Activated naive CD8-positive, alpha-beta T cell (primary cell): Measurements from ENCODE around the gene PYROXD2.
A peak's percentile ranks its signal among the peaks of the same experiment; 100 is the strongest.

Experiments used
- H3K27ac Mint-ChIP-seq: one replicate; pipeline ENCODE4 v1.8.0; 2021; ENCODE audit warnings: mixed read lengths
- H3K27me3 Mint-ChIP-seq: one replicate; pipeline ENCODE4 v1.8.0; 2021; ENCODE audit warnings: mixed read lengths
- H3K36me3 Mint-ChIP-seq: one replicate; pipeline ENCODE4 v1.8.0; 2021; ENCODE audit warnings: mixed read lengths
- H3K4me1 Mint-ChIP-seq: one replicate; pipeline ENCODE4 v1.8.0; 2021; ENCODE audit warnings: low read depth, mixed read lengths
- H3K4me3 Mint-ChIP-seq: one replicate; pipeline ENCODE4 v1.8.0; 2021; ENCODE audit warnings: mild to moderate bottlenecking, mixed read lengths
- H3K9me3 Mint-ChIP-seq: one replicate; pipeline ENCODE4 v1.8.0; 2021; ENCODE audit warnings: low read depth, mixed read lengths

Gene PYROXD2

DNA sequence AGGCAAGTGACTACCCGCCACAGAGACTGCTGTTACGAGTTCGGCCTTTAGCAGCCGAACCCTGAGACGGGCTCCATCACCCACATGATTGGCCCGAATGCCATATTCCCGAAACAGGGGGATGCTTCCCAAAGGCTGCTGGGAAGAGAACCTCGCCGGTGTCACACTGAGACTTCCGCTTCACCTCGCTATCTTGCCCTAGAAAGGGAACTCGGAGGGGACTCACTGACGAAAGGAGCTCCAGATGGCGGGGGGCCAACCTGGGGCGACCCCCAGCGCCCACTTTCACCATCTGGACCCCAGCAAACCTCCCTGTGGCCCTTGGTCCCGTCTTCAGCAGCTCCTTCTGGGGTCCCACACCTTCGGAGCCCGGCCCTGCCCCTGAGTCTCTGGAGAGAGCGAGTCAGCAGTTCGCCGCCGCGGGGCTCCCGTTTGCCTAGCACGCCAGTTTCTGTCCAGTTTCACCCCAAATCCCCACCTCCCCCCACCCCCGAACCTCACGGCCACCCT is 31.2 kb upstream of the PYROXD2 start:
- Mint-ChIP-seq H3K4me1 (peaks cover 45% of the 10 kb centered on the region), H3K4me3 (peak overlapping the region; percentile 92), H3K27ac (peak overlapping the region; percentile 89), H3K36me3 (peaks cover 10% of the 10 kb centered on the region), H3K27me3 (no peaks in the 10 kb centered on the region), H3K9me3 (no peaks in the 10 kb centered on the region)

DNA sequence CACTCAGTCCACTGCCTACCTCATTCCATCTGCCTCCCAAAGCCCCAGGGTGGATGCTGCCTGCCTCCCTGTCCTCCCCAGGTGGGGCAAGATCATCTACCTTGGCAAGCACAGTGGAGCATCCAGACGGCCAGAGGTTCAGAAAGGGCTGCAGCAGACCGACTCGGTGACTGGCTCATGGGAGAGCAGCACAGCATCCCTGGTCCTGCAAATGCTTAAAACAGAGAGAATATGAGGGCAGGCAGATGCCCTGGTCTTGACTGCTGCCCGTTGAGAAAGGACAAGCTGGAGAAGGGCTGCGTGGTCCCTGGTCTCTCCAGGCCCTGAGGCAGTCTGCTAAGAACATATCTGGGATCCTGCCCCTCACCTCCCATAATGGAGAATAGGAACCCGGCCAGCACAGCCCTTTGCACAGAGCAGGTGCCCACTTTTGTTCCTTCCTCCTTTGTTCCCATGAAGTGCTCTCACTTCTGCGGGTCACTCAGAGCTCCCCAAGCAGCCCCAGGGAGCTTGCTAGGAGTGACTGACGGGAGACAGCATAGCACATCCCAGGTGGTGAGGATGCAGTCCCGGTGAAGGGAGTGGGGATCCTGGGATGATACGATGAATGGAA is 30.3 kb upstream of the PYROXD2 start:
- Mint-ChIP-seq H3K4me1 (peaks cover 50% of the 10 kb centered on the region), H3K9me3 (no peaks in the 10 kb centered on the region), H3K27me3 (no peaks in the 10 kb centered on the region), H3K27ac (peak overlapping the region; percentile 89), H3K36me3 (peaks cover 11% of the 10 kb centered on the region), H3K4me3 (peak overlapping the region; percentile 92)

DNA sequence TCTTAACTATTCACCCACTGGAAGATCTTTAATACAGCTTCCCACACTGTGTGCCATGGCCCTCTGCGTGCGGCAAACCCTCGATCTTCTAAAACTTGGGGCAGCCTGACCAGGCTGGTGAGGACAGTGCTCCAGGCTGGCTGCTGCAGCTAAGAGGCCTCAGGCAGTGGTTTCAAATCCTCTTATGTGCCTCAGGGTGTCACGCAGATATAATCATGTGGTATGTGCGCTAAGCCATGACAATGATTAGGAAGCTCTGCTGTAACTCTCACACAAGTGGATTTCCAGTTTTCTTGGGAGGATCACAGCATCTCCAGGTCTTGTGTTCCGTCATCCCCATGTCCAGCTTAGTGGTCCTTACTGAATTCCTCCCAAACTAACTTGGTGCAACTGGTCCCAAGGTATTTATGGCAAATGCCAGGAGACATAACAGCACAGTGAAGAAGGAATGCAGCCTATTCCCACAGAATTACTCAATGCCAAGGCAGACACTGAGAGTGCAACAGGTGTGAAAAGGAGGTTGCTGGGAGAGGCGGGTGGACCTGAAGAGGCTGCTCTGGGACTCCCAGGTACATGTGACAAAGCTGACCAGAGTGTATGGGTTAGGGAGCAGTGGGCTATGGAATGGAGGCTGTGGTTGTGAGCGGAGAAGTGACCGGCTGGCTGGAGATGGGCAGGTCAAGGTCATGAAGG is 29.5 kb upstream of the PYROXD2 start:
- Mint-ChIP-seq H3K4me3 (peak overlapping the region; percentile 92), H3K27me3 (no peaks in the 10 kb centered on the region), H3K36me3 (peaks cover 13% of the 10 kb centered on the region), H3K4me1 (peaks cover 52% of the 10 kb centered on the region), H3K27ac (peak overlapping the region; percentile 50), H3K9me3 (no peaks in the 10 kb centered on the region)

DNA sequence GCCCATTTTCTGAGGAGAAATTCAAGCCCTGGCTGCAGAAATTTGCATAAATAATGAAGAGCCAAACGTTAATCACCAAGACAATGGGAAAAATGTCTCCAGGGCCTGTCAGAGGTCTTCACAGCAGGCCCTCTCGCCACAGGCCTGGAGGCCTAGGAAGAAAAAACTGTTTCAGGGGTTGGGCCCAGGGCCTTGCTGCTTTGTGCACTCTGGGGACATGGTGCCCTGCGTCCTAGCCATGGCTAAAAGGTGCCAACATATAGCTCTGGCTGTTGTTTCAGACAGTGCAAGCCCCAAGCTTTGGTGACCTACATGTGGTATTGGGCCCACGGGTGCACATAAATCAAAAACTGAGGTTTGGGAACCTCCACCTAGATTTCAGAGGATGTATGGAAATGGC is 23.7 kb upstream of the PYROXD2 start:
- H3K4me1 Mint-ChIP-seq, result peaks cover 32% of the 10 kb centered on the region
- H3K36me3 Mint-ChIP-seq, result peaks cover 32% of the 10 kb centered on the region
- no peaks in the 10 kb centered on the region for H3K27me3 Mint-ChIP-seq
- H3K4me3 Mint-ChIP-seq, result no peak overlapping the region
- no peak overlapping the region for H3K27ac Mint-ChIP-seq
- no peaks in the 10 kb centered on the region for H3K9me3 Mint-ChIP-seq

DNA sequence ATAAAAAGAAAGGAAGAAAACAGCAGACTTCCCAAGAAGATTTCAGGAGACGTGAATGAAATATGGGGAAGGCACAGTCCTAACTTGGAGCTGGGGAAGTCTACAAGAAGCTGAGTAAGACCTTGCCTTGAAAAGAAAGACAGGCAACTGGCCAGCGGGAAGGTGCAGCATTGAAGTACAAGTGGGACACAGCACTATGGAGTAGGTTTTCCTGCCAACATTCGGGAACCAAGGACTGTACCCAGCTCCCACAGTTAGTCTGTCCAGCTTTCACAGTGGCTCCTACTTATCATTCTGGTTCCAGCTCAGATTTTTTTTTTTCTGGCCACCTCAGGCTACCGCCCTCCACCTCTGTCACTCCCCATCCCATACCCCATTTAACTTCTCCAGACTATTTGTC is 21.7 kb upstream of the PYROXD2 start:
- Mint-ChIP-seq H3K27me3 (no peaks in the 10 kb centered on the region), H3K9me3 (peaks cover 6% of the 10 kb centered on the region), H3K27ac (no peak overlapping the region), H3K4me3 (no peak overlapping the region), H3K4me1 (peaks cover 17% of the 10 kb centered on the region), H3K36me3 (peaks cover 35% of the 10 kb centered on the region)

DNA sequence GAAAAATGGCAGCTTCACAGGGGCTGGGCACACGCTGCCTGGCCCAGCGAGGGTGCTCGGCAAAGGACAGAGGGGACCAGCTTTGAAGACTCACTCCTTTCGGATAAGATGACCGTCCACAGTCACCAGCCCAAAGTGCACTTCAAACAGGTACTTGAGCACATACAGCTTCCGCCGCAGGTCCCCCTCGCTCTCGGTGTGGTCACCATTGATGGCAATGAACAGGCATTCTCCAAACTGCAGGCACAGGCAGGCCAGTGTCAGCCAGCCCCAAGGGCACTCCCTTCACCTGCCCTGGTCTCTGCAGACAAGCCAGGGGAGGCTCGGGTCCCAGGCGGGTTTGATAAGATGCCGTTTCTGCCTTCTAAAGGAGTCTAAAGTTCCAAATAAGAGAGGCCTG is 20.2 kb upstream of the PYROXD2 start:
- H3K4me3 Mint-ChIP-seq, result no peak overlapping the region
- no peaks in the 10 kb centered on the region for H3K27me3 Mint-ChIP-seq
- H3K27ac Mint-ChIP-seq, result no peak overlapping the region
- H3K4me1 Mint-ChIP-seq, result peaks cover 8% of the 10 kb centered on the region
- H3K9me3 Mint-ChIP-seq, result peaks cover 6% of the 10 kb centered on the region
- peaks cover 37% of the 10 kb centered on the region for H3K36me3 Mint-ChIP-seq

DNA sequence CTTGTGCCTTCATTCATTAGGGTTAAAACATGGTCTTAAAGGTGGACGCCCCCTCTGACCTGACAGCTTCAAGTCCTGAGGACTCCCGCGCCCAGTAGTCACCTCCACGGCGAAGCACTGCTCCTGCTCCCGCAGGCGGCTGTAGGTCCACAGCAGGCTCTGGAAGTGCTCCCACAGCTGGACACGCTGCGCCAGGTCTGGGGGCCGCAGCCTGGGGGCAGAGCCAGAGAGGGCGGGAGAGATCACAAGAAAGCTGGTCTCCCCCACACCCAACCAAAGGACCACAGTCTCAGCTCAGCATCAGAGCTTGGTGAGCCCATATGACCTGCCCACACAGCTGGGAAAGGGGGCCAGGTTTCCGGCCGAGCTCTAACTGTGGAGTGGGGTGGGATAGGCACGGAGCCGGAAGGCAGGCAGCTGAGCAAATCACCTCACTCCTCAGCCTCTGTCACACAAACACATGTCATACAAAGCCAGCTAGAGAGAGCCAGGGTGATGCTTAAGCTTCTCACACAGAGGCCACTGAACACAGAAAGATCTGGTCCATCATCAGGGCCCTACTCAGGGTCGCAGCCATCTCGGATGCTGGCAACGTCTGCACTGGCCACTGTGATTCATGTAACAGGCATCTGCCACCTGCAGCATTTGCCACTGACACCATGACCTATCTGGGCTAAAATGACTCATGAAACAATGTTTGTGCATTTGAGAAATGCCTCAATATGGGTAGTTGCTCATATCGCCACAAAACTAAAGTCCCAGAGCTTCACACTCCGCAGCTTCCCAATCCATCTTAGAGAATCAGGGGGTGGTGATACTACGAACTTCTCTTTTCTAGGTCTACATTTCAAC is 19.1 kb upstream of the PYROXD2 start:
- H3K36me3 Mint-ChIP-seq, result peaks cover 33% of the 10 kb centered on the region
- peaks cover 6% of the 10 kb centered on the region for H3K4me1 Mint-ChIP-seq
- H3K27me3 Mint-ChIP-seq, result no peaks in the 10 kb centered on the region
- no peak overlapping the region for H3K4me3 Mint-ChIP-seq
- H3K9me3 Mint-ChIP-seq, result peaks cover 6% of the 10 kb centered on the region
- H3K27ac Mint-ChIP-seq, result no peak overlapping the region

DNA sequence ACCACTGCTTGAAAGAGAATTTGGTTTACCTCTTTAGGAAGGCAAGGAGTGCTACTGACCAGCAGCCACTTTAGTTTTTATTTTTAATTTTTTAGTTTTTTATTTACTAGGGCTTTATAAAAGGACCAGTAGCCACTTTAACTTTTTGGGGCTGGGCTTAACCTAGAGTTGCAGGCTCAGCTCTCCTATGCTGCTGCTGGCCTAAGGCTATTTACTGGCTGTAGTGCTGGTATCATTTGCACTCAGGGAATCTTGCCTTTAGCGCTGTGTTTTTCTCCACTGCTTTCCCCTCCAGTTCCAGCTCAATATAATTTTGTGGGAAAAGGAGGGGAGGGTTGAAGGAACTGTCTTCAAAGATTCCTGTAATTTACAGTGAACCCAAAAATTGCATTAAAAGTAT is 18.4 kb upstream of the PYROXD2 start:
- Mint-ChIP-seq H3K36me3 (peaks cover 33% of the 10 kb centered on the region), H3K4me3 (no peak overlapping the region), H3K4me1 (peaks cover 4% of the 10 kb centered on the region), H3K27ac (no peak overlapping the region), H3K27me3 (no peaks in the 10 kb centered on the region), H3K9me3 (peaks cover 6% of the 10 kb centered on the region)

DNA sequence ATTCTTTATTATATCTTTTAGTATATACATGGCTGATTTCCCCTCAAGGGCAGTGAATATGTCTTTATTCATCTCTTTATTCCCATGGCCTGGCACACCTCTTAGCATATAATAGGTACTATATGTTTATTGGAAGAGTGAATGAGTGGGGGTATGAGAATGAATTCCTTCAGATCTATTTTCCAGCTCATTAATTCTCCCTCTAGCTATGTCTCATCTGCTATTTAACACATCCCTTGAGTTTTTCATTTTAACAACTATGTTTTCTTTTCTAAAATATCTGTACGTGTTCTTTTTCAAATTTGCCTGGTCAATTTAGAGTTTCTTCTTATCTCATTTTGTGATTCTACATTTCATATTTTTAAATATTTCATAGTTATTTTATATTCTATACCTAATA is 17.3 kb upstream of the PYROXD2 start:
- H3K27ac Mint-ChIP-seq, result no peak overlapping the region
- no peaks in the 10 kb centered on the region for H3K27me3 Mint-ChIP-seq
- no peak overlapping the region for H3K4me3 Mint-ChIP-seq
- peaks cover 6% of the 10 kb centered on the region for H3K9me3 Mint-ChIP-seq
- peaks cover 33% of the 10 kb centered on the region for H3K36me3 Mint-ChIP-seq
- no peaks in the 10 kb centered on the region for H3K4me1 Mint-ChIP-seq

DNA sequence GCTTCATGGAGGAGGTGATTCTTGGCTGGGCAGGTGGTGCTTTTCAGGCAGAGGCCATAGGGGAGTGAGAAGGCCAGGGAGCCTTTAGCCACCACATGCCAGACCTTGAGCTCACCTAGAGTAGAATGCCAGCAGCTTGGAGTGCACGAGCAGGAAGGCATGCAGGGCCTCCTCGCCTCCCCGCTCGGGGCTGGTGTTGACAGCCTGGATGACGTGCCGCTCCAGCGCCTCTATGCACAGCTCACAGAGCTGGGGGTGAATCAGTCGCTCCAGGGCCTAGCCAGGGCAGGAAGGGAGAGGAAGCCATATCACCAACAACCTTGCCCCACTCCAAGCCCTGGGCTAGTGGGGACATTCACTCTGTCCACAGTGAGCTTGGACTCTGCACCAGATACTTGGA is 16.0 kb upstream of the PYROXD2 start:
- Mint-ChIP-seq H3K4me3 (no peak overlapping the region), H3K9me3 (peaks cover 6% of the 10 kb centered on the region), H3K27me3 (no peaks in the 10 kb centered on the region), H3K4me1 (no peaks in the 10 kb centered on the region), H3K27ac (no peak overlapping the region), H3K36me3 (peaks cover 28% of the 10 kb centered on the region)

DNA sequence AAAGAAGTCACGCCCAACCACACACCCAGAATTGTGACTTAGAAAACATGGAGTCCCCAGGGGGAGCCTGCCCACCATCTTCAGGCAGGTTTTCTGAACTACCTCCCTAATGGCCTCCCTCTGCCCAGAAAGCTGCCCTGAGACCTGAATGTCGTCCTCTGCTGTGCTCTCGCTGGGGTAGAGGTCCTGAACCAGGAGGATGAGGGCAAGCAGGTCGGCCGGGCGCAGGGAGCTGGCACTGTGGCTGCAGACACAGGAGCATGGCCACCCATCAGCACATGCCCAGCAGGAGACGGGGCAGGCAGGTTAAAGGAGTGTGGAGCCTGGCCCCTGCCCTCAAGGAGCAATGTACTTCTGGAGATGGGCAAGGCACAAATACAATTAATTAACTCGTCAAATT is 15.4 kb upstream of the PYROXD2 start:
- Mint-ChIP-seq H3K36me3 (peaks cover 23% of the 10 kb centered on the region), H3K4me1 (no peaks in the 10 kb centered on the region), H3K4me3 (no peak overlapping the region), H3K27me3 (no peaks in the 10 kb centered on the region), H3K27ac (no peak overlapping the region), H3K9me3 (peaks cover 6% of the 10 kb centered on the region)

DNA sequence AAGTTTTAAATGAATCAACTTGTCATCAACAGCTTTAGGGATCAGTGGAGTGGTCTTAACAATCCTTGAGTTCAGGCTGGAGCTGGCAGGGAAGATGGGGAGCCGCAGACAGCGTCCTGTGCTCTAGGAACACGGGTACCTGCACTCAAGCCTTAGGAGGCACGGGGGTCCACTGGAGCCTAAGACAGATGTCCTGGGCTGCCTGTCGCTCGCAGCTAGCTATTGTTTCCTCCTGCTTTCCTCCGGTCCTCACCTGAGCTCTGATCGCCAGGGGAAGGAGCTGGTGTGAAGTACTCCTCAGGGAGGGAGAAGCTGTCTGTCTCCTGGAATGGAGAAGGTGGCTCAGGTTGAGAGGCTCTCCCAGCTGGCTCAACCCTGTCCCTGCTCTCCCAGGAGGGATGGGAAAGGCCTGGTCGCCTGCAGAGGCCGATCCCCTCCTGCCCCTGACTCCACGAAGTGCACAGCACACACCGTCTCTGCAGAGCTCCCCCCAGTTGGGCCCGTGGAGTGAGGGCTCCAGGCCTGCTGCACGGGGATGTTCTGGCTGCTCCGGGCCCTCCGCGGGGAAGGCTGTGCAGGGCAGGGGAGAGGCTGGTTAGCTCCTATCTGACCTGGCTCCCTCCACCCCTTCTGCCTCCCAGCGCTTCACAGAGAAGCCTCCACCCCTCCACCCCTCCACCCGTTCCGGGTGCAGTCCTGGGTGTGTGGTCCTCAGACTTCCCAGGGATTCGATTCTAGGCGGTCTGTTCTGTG is 14.5 kb upstream of the PYROXD2 start:
- H3K9me3 Mint-ChIP-seq, result peaks cover 6% of the 10 kb centered on the region
- H3K36me3 Mint-ChIP-seq, result peaks cover 19% of the 10 kb centered on the region
- H3K4me3 Mint-ChIP-seq, result no peak overlapping the region

DNA sequence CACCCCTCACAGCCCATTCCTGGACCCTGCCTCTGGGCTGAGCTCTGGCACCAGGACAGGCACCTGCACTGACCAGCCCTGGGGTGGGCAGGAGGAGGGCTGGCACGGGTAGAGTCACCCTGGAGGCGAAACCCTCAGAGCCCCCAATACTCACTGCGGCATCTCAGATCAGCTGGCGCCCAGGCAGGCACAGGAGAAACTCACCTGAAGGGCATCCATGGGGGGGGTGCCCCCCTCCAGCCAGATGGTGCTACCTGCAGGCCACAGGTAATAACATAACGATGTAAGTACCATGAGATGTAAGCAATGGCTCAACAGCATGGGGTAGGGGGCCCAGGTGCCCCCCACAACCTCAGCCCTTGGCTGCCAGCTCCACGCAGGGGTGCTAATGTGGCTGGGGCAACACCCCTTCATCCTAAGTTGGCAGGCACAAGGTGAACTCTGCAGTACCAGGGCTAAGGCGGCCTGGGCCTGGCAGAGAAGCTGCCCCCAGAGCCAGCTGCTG is 12.1 kb upstream of the PYROXD2 start:
- Mint-ChIP-seq H3K4me1 (no peaks in the 10 kb centered on the region), H3K36me3 (peaks cover 10% of the 10 kb centered on the region), H3K27ac (no peak overlapping the region)

More for the DNA sequence above, 14.5 kb upstream of the PYROXD2 start:
- H3K27me3 Mint-ChIP-seq, result no peaks in the 10 kb centered on the region
- no peaks in the 10 kb centered on the region for H3K4me1 Mint-ChIP-seq
- no peak overlapping the region for H3K27ac Mint-ChIP-seq

DNA sequence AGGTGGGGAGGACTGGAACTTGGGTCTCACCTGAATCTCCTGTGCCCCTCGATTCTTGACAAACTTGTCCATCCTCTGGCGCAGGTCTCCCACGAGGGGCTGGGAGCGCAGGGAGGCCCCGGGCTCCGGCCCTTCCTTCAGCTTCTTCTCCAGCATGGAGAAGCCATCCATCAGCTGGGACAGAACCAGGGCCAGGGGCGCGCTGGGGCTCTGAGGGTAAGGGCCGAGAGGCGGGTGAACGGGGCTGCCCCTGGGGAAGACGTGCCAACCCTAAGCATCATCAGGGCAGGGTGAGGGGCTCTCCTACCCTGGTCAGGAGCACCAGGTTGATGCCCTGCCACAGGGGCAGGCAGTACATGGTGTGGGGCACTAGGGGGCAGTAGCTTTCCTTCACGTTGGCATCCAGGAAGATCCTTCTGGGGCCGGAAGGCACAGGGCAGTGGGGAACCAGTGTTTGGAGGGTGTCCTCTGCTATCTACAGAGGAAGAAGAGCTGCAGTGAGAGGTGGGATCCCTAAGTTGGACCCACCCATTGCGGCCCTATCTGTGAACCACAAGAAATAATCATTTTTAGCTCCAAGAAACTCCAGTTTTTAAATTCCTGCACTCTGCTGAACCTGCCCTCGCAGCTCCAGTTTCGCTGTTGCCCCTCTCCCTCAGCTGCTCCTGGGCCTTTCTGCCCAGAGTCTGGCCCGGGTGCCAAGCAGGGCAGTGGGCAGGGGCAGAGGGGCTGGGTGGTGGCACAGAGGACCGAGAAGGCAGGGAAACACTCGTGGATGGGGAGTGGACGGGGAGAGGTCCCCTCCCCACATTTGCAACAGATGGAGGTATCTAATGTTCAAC is 10.8 kb upstream of the PYROXD2 start:
- Mint-ChIP-seq H3K4me3 (no peak overlapping the region), H3K9me3 (no peaks in the 10 kb centered on the region), H3K27ac (no peak overlapping the region), H3K4me1 (no peaks in the 10 kb centered on the region), H3K27me3 (no peaks in the 10 kb centered on the region), H3K36me3 (peaks cover 2% of the 10 kb centered on the region)

More for the DNA sequence above, 12.1 kb upstream of the PYROXD2 start:
- no peaks in the 10 kb centered on the region for H3K27me3 Mint-ChIP-seq
- no peaks in the 10 kb centered on the region for H3K9me3 Mint-ChIP-seq
- H3K4me3 Mint-ChIP-seq, result no peak overlapping the region
